ENCODE results near the gene IL6ST.
"Not testable (repeated sequence)": the region's sequence is repeated elsewhere in the genome, so short reads cannot be mapped to it uniquely, and the experiment has no call there.

Gene IL6ST

DNA sequence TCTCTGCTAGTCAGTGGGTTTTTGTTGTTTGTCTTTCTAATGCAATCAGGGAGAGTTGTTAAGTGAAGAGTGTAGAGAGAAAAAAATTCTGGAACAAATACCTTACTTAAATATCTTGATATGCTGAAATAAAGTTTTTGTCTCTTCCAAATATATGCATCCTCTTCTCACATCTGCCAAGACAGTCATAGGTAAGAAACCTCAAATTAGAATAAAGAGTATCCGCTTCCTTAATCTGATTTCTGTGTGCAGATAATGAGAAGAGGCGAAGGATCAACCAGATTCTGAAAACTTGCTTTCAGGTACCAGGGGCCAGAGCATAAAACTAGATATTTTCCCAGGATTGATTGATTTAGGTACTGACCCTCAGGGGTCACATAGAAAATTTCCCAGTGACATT is 11.3 kb upstream of the IL6ST start:
- in situ Hi-C loops (cut with MboI; ENCODE audit: low sequenced_read_pairs): no loop called here

GRCh38 chr5:56004874-56005273 is 10.1 kb upstream of the IL6ST start:
- in situ Hi-C loops (cut with MboI; ENCODE audit: low sequenced_read_pairs): no loop called here

- in situ Hi-C loops (cut with MboI; ENCODE audit: low sequenced_read_pairs): no loop called here
These were observed 8.9 kb upstream of the IL6ST start for GRCh38 chr5:56003679-56004078.

- in situ Hi-C loops (cut with MboI; ENCODE audit: low sequenced_read_pairs): no loop called here
These were observed 8.4 kb upstream of the IL6ST start for GRCh38 chr5:56003179-56003578.

GRCh38 chr5:56002303-56002702 is 7.5 kb upstream of the IL6ST start:
- in situ Hi-C loops (cut with MboI; ENCODE audit: low sequenced_read_pairs): no loop called here

DNA sequence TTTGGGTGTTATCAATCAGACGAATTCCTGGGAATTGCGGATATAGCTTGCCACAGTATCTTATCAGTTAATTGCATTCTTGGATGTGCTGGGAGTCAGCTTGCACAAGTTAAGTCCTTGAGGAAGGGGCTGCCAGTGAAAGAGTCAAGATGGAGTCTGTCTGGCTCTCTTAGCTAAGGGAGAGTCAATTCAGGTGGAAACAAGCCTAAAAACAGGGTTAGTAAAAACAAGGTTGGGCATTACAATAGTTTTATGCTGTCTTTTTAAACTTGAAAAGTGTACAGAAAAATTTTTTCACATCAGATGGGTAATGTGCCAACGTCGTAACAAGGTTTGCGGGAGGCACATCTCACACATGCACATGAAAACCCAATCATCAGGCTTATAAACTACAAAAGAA is 5.5 kb upstream of the IL6ST start:
- in situ Hi-C loops (cut with MboI; ENCODE audit: low sequenced_read_pairs): not testable (repeated sequence)

DNA sequence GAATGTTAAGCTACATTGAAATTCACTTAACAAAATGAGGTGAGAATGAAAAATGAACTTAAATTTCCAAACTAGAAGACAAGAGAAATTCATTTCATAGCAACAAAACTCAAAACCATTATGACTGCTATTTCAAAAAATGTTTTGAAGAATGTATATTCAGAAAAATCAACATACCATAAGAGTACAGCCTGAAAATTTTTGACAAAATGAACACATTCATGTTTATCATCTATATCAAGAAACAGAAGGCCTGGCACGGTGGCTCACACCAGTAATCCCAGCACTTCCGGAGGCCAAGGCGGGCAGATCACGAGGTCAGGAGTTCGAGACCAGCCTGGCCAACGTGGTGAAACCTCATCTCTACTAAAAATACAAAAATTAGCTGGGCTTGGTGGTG is 4.2 kb upstream of the IL6ST start:
- in situ Hi-C loops (cut with MboI; ENCODE audit: low sequenced_read_pairs): no loop called here

DNA sequence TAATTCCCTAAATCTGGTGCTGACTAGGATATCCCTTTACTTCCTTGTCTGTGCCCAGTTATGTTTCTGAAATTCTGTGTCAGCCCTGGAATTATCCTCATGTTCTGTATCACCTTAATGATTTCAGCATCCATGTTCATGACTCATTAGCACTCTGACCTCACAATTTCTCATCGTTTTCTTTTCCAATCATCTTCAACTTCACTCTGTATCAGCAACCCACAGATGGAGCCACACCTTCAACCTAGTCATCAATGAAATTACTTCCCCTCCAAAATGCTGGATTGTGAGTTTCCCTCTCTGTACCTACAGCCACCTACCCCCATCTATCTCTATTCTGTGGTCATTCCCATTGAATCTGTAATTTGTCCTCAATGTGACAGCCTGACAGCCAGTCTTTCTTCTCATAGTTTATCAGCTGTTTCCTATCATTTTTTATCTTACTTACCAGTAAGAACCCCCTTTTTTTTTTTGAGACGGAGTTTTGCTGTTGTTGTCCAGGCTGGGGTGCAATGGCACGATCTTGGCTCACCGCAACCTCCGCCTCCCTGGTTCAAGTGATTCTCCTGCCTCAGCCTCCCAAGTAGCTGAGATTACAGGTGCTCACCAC is 3.1 kb upstream of the IL6ST start:
- in situ Hi-C loops (cut with MboI; ENCODE audit: low sequenced_read_pairs): no loop called here

GRCh38 chr5:55994998-55995914 is 493 bp upstream of the IL6ST start:
- in situ Hi-C loops (cut with MboI; ENCODE audit: low sequenced_read_pairs): no loop called here

GRCh38 chr5:55993731-55994494 is 850 bp downstream of the IL6ST start:
- in situ Hi-C loops (cut with MboI; ENCODE audit: low sequenced_read_pairs): no loop called here

GRCh38 chr5:55993013-55993412 is 1.8 kb downstream of the IL6ST start:
- in situ Hi-C loops (cut with MboI; ENCODE audit: low sequenced_read_pairs): no loop called here

DNA sequence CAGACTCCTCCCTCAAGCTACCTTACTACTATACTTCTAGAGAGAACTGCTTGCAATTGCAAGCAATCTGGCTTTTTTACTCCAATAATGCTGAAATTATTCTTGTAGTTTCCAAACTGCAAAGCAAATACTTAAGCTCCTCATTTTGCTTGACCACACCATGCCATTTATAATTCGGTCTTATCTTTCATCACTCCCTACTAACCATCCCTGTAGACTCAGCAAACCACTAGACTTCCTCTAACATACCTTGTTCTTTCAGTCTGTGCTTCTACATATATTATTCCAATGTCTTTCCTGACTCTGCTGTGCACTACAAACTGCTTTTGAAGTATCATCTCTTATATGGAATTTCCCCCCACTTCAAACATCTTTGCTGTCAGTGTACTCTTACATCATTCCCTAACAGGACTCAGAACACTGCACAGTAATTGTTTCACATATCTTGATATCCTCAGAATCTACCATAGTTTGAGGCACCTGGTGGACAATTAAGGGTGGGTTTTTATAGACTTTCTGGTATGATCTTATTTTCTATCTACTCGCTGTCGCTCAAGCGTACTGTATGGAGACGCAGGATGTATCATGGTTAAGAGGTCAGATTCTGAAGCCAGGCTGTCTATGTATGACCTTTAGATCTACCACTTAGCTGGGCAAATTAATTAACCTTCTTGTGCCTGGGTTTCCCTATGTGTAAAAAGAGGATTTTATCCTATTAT is 2.8 kb downstream of the IL6ST start:
- in situ Hi-C loops (cut with MboI; ENCODE audit: low sequenced_read_pairs): no loop called here

DNA sequence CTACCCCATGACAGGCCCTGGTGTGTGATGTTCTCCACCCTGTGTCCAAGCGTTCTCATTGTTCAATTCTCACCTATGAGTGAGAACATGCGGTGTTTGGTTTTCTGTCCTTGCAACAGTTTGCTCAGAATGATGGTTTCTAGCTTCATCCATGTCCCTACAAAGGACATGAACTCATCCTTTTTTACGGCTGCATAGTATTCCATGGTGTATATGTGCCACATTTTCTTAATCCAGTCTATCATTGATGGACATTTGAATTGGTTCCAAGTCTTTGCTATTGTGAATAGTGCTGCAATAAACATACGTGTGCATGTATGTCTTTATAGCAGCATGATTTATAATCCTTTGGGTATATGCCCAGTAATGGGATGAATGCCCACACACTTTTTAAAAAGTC is 3.9 kb downstream of the IL6ST start:
- in situ Hi-C loops (cut with MboI; ENCODE audit: low sequenced_read_pairs): not testable (repeated sequence)

GRCh38 chr5:55989860-55990259 is 4.9 kb downstream of the IL6ST start:
- in situ Hi-C loops (cut with MboI; ENCODE audit: low sequenced_read_pairs): no loop called here

DNA sequence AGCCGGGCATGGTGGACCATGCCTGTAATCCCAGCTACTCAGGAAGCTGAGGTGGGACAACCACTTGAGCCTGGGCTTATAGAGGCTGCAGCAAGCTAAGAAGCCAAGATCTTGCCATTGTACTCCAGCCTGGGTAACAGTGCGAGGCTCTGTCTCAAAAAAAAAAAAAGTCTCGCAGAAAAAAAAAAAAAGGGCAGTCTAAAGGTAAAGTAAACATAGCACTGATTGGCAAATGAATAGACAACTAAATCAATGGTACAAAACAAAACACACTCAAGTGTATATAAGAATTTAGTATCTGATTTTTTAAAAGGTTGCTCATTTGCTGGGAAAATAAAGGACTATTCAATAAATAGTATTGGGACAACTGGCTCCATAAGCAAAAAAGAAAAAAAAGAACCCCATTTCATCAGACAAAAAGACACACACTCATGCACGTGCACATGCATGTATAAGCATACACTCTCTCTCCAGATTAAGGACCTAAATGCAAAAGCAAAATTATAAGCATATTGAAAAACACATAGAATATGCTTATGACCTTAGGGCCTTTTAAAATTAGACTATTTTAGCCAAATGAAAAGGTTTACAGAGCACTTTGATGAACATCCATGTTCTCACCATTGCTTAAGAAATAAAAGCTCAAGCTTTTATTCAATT is 5.7 kb downstream of the IL6ST start:
- in situ Hi-C loops (cut with MboI; ENCODE audit: low sequenced_read_pairs): no loop called here

- in situ Hi-C loops (cut with MboI; ENCODE audit: low sequenced_read_pairs): not testable (repeated sequence)
These were observed 6.3 kb downstream of the IL6ST start for GRCh38 chr5:55988428-55988827.

- in situ Hi-C loops (cut with MboI; ENCODE audit: low sequenced_read_pairs): no loop called here
These were observed 7.8 kb downstream of the IL6ST start for GRCh38 chr5:55986931-55987330.

DNA sequence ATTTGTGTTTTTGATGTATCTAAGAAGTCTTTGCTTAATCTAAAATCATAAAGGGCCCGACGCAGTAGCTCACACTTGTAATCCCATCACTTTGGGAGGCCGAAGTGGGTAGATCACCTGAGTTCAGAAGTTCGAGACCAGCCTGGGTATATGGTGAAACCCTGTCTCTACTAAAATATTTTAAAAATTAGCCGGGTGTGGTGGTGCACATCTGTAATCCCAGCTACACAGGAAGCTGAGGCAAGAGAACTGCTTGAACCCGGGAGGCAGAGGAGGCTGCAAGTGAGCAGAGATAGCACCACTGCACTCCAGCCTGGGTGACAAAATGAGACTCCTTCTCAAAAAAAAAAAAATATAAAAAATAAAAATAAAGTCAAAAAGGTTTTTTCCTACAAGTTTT is 9.6 kb downstream of the IL6ST start:
- in situ Hi-C loops (cut with MboI; ENCODE audit: low sequenced_read_pairs): no loop called here

- in situ Hi-C loops (cut with MboI; ENCODE audit: low sequenced_read_pairs): no loop called here
These were observed 10.8 kb downstream of the IL6ST start for GRCh38 chr5:55983986-55984385.

GRCh38 chr5:55982957-55983381 is 11.8 kb downstream of the IL6ST start:
- in situ Hi-C loops (cut with MboI; ENCODE audit: low sequenced_read_pairs): no loop called here
